MV-4-11 (cell line): ENCODE data around the gene MRPS22.

Source experiments
- DNase-seq: peaks from one replicate; lab custom pipeline; 2025; lab: John Stamatoyannopoulos, UW

MRPS22 gene

DNA sequence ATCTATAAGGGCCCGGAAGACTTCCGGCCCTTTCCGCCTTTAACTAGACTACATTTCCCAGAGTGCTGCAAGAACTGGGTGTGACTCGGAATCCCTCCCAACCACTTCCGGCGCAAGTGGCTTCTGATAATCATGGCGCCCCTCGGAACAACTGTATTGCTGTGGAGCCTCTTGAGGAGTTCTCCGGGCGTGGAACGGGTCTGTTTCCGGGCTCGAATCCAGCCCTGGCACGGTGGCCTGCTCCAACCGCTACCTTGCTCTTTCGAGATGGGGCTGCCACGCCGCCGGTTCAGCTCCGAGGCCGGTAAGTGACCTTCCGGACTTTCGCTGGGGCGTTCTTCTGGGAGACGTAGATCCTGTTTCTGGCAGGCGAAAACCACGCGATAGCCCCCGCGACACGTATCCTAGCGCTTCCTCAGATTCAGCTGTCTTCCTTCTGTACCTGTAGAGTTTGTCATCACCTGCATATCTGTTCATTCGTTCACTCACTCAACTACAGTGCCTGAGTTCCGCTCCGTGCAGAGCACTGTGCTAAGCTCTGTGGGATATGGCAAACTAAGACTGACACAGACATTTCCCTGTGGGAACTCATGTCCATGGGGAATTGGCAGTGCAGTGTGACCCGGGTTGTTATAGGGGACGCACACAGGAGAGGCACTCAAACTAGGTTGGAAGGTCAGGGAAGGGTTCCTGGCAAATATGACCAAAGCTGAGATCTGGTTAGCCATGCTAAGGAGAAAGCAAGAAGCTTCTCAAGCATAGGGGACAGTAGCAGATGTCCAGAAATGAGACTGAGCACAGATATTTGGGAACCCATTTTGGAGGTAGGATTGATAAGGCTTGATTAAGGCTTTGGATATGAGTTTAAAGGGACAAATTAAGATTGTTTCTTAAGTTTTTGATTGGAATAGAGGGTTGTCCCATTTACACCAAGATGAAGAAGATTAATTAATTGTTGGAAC lies at the start of gene MRPS22:
Gene MRPS22 (plus strand): TSS at position 126 of the 962 bp plus-strand sequence. CDS start 7 bp downstream, at position 133.
- peak; percentile 90 for DNase-seq

DNA sequence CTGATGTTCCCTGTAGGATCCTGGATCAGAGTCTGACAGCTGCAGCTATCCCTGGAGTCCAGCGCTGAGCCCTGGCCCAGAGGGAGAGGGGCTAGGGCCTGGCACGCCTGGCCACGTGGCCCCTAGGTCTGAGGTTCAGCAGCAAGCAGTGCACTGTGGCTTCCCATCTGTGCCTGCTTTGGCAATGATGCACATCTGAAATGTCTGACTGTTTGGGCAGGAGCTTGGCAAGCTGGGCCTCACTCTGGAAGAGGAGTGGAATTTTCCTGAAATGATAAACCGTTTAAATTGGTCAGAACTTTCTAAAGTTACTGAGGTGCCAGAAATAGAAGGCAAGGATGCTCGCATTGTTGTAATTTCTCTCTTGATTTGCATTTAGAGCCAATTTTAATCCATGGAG lies 48.8 kb upstream of the MRPS22 start:
- no peak for DNase-seq

- DNase-seq, result no peak
Measured at GRCh38 chr3:139296141-139296718, 47.6 kb upstream of the MRPS22 start.

- no peak for DNase-seq
Measured at GRCh38 chr3:139297588-139298311, 46.1 kb upstream of the MRPS22 start.

DNA sequence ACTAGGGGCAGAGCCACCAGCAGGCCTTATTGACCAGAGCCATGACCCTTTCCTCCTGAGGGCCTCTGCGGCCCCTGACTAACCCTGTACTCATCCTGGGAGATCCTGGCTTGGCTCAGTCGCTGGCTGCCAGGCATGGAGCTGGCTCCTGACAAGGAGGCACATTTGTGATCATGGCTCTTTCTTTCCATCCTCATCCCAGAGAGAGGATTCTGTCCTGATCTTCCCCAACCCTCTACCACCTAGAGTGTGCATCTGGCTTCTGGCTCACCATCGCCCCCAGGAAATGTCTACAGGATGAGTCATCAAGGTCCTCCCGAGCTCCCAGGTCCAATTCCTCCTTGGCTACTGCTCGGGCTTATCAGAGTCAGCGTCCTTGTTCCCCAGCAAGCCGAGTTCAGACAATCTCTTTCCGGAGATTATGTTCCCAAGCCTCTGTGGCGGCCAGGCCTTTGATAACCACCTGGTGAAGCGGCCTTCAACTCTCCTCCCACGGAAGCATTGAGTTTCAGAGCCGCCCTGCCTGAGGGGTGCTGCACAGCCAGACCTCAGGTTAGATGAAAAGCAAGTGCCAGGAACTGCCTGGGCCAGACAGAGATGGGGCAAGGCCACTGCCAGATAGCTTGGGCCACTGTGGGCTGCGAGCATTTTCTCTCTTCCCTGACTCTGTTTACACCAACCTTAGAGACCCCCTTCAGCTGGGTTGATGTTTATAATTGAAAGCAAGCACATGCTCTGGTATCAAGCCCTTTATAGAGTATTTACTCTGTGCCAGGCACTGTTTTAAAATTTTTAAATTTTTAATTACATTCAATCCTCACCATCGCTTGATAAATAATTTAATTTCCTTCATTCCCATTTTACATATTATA lies 44.3 kb upstream of the MRPS22 start:
- no peak for DNase-seq

- no peak for DNase-seq
Measured at GRCh38 chr3:139300416-139300815, 43.4 kb upstream of the MRPS22 start.

GRCh38 chr3:139301183-139301582 lies 42.6 kb upstream of the MRPS22 start:
- peak; percentile 57 for DNase-seq

- no peak for DNase-seq
Measured at GRCh38 chr3:139301654-139302053, 42.2 kb upstream of the MRPS22 start.

DNA sequence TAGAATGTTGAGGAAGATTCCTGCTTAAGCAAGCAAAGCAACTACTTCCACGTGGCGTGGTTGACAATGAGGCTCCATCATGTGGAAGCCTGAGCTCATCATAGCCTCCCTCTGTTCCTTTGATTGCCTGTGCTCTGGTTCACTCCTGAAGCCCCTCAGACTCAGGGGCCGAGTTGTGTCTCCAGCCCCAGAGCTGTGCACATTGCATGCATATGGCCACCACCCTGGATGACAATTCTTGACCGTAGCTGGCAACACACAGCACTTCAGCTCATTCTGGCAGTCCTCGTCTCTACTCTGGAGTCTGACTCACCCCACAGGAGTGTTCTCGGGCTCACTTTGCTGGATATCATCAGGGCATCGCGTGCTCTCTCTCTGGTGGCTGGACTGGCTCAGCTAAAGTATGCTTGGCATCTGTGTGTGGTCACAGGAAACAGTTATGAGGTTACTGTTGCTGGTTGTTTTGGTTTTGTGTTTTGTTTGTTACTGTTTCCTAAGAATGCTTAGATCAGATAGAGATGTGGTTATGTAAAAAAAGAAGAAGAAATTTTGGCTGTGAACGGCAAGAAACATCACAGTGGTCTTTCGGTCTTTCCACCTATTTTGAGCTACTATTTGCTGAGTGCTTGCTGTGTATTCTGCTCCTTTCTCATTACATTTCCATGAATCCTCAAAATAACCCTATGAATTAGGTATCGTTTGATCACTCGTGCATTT lies 41.6 kb upstream of the MRPS22 start:
- DNase-seq, result peak; percentile 83

DNA sequence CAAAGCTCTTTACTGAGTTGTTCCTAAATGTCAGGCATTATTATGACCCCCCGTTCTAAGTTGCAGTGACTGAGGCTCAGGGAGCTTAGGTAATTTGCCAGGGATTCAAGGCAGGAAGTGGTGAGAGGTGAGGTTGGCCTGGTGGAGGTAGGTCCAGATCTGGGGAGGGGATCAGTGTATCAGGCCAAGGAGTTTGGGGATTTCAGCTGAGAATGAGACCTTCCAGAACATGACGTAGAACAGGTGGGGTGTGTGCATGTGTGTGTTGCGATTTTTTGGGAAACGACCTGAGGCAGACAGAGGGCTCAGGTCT lies 41.1 kb upstream of the MRPS22 start:
- DNase-seq, result no peak

DNA sequence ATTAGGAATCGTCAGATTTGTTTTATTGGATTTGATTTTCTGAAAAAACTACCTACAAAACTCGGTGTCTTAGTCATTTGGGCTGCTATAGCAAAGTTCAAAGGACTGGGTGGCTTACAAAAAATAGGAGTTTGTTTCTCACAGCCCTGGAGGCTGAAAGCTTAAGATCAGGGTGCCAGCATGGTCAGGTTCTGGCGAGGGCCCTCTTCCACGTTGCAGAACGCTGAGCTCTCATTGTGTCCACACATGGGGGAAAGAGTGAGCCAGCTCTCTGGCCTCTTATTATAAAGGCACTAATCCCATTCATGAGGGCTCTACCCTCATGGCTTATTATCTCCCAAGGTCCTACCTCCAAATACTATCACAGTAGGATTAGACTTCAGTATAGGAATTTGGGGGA lies 40.6 kb upstream of the MRPS22 start:
- DNase-seq, result no peak

DNA sequence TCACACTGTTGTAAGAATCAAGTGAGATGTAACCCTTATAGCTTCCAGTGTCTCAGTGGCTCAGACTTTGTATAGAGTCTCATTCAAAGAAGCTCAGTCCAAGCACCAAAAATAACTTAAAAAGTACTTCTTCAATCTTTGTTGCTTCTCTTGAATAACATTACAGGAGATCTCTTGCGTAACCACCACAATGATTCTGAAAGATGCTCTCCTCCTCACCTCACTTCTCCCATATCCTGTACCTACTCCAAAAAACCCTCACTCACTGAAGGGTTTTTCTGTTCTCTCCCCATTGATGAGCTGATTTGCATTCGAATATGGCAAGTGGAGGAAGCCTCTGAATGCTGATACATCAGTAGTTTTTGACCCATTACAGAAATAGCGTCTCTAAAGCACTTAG lies 39.4 kb upstream of the MRPS22 start:
- peak; percentile 44 for DNase-seq

DNA sequence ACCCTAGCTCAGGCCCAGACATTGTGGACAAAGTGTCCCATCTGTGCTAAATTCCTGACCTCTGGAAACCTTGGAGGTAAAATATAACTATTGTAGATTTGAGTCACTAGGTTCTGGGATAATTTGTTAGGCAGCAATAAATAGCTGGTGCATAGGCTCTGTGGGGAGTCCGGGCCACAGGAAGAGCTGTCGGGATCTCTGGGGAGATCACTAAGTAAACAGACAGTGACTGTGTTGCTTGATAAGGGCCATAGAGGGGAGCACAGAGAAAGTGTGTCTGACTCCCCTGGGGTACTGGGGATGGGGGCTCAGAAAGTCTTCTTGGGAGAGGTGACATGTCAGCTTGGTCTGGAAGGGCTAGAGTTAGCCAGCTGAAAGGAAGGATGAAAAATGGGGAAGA lies 37.7 kb upstream of the MRPS22 start:
- no peak for DNase-seq

DNA sequence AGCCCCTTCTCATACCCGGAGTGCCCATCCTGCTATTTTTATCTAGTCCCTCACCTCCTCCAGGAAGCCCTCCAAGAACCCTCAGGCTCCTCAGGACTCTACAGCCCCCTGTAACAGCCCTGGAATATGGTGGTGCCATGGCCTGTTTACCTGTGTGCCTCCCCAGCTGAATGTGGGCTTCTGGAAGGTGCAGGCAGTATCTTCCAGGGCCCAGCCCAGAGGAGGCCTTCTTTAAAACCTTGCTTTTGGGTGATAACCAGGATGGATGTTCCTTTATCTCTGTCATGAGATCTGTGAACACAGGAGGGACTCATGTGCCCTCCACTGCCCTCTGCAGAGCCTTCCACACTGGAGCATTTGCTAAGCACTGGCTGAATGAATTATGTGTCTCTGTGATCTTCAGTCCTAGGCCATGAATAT lies 36.7 kb upstream of the MRPS22 start:
- DNase-seq, result no peak

DNA sequence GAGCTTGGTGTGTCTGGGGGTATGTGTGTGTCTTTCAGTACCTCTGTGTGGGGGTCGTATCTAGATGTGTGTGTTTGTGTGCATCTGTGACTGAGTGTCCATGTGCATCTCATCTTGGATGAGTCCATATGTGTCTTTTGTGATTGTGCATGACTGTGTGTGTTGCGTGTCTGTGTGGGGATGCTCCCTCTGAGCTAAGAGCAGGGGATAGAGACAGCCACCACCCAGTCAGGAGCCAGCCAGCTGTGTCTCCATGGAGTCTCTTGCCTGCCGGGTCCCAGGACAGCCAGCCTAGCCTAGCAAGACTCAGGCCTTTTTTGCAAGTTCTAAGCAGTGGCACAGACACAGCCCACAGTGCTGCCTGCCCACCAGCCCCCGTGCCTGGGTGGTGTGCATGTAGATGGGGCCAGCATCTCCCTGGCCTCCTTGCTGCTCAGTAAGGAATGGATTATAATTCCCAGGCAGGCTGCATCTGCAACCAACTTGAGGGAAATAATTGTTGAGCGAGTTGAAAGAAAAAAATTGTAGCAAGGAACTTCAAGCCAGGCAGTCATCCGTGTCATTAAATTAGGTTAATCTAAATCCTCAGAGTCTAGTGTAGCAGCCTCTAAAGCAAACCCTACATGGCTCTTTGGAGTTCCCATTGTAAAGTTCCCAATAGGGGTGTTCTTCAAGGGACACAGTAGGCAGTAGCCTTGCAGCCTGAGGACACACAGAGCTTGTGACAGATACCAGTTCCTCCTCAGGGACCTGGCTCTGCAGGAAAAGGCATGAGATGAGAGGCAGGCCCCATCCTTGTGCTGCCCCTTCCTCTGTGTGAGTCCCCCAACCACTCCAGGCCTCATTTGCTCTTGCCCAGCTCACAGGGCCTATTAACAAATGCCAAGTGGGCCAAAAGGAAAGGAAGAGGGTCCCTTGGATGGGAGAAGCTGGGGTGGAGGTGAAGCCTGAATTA lies 35.9 kb upstream of the MRPS22 start:
- DNase-seq, result no peak

GRCh38 chr3:139308560-139308959 lies 35.3 kb upstream of the MRPS22 start:
- no peak for DNase-seq

DNA sequence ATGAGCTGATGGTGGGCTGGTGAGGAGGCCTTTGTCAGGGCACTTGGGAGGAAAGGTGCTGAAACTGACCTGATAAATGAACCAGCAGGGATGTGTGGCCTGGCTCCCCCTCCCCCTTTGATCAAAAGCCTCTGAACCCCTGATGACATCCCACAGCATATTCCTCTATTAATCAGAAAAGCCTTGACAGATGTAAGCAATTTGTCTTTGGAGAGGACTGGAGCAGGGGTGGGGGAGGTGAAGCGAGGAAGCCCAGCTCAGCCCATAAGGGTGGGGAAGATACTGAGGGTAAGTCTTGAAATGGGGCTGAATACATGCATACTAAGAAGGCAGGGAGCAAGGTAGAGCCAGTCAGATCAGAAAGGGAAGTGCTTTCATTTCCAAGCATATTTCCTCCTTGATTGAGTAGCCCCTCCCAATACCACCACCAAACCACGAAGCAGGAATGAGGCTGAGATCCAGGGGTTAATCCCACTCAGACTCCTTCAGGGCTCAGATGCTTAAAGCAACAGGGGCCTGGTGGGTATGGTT lies 34.7 kb upstream of the MRPS22 start:
- DNase-seq, result peak; percentile 24

DNA sequence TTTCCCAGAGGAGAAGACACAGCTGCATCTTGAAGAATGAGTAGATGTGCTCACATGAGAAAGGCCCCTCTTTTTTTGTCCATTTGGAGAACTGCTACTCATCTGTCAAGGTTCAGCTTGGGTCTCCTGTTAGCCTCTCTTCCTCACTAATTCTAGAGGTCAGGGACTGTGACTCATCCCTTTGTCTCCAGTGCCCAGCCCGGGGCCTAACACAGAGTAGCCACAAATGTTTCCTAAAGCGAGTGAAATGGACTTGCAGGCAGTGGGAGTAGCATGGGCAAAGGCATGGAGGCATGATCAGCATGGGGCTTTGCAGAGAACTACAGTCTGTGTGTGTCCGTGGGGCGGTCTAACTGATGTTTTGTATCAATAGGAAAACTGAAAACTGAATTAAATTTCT lies 33.9 kb upstream of the MRPS22 start:
- peak; percentile 51 for DNase-seq

GRCh38 chr3:139310474-139310933 lies 33.3 kb upstream of the MRPS22 start:
- no peak for DNase-seq

GRCh38 chr3:139311557-139311956 lies 32.3 kb upstream of the MRPS22 start:
- no peak for DNase-seq
